H1 (cell line): Measurements from ENCODE around the gene CLTCL1. TPM values are rescaled to one million over a fixed set of nuclear protein-coding genes. Genes with fewer than 3 reads are reported as not detected.

Experiments used
- CTCF ChIA-PET: fragments of 300-600 bp; sonication (Branson Sonifier 250); formaldehyde crosslinking; loops from one replicate; lab custom pipeline; 2021; ENCODE audit not compliant: partially characterized antibody; lab: Charles Lee
- POLR2A ChIA-PET: fragments of 300-600 bp; sonication (Branson Sonifier 250); formaldehyde crosslinking; loops from one replicate; lab custom pipeline; 2021; ENCODE audit warnings: inconsistent platforms; ENCODE audit not compliant: partially characterized antibody; lab: Charles Lee
- DNase-seq, 2 experiments: peaks; one replicate each; pipeline versions ENCODE4 v3.0.0 to v3.0.0-alpha.2; 2010 to 2022; ENCODE audit warnings: low spot score in 2 of 2, low read depth in 1 of 2, mixed read lengths in 1 of 2
- FAIRE-seq: peaks from 2 replicates; lab custom pipeline; 2011; peaks lifted over from hg19 to GRCh38; lab: Jason Lieb, UNC
- H2AFZ ChIP-seq: 2 replicates; pipeline ENCODE4 v1.8.1; 2012; ENCODE audit warnings: low read length, inconsistent platforms
- H2AK5ac ChIP-seq: 2 replicates; pipeline ENCODE4 v1.6.1; 2013; ENCODE audit warnings: low read depth, low read length
- H2BK120ac ChIP-seq: replicated peaks from 2 replicates; pipeline ENCODE3; 2013; ENCODE audit warnings: low read depth, low read length, inconsistent platforms
- H2BK12ac ChIP-seq: 2 replicates; pipeline ENCODE4 v1.6.1; 2013; ENCODE audit warnings: low read depth, low read length
- H2BK15ac ChIP-seq: 2 replicates; pipeline ENCODE4 v1.6.1; 2013; ENCODE audit warnings: low read length
- H2BK20ac ChIP-seq: 2 replicates; pipeline ENCODE4 v1.6.1; 2013; ENCODE audit warnings: low read length
- H2BK5ac ChIP-seq: 2 replicates; pipeline ENCODE4 v1.6.1; 2013; ENCODE audit warnings: low read depth, low read length
- H3K14ac ChIP-seq: 2 replicates; pipeline ENCODE4 v1.6.1; 2013; ENCODE audit warnings: inconsistent platforms; ENCODE audit not compliant: insufficient read length
- H3K18ac ChIP-seq: 2 replicates; pipeline ENCODE4 v1.6.1; 2013; ENCODE audit warnings: low read length; ENCODE audit errors: extremely low read depth
- H3K23ac ChIP-seq: 2 replicates; pipeline ENCODE4 v1.6.1; 2013; ENCODE audit warnings: inconsistent platforms; ENCODE audit not compliant: insufficient read length
- H3K23me2 ChIP-seq: 2 replicates; pipeline ENCODE4 v1.6.1; 2013; ENCODE audit warnings: low read depth, low read length
- H3K27ac ChIP-seq: 2 replicates; pipeline ENCODE4 v1.6.1; 2011; ENCODE audit warnings: low read depth, low read length, inconsistent platforms
- H3K27me3 ChIP-seq, 4 experiments: replicated peaks in 1 of 4; 1 replicate in 1 of 4; 2 replicates in 3 of 4; pipeline versions ENCODE4 v1.6.1 to v1.8.1; 2011 to 2013; ENCODE audit warnings: low read length in 3 of 4, mild to moderate bottlenecking in 3 of 4, inconsistent platforms in 2 of 4, mixed read lengths in 2 of 4, moderate library complexity in 1 of 4; ENCODE audit not compliant: control insufficient read depth in 3 of 4, insufficient read depth in 3 of 4; ENCODE audit errors: extremely low read depth in 1 of 4
- H3K36me3 ChIP-seq, 4 experiments: 2 replicates each; pipeline versions ENCODE4 v1.6.1 to v1.8.1; 2011 to 2013; ENCODE audit warnings: mild to moderate bottlenecking in 4 of 4, low read length in 3 of 4, moderate library complexity in 2 of 4, control low read depth in 1 of 4, inconsistent platforms in 1 of 4; ENCODE audit not compliant: insufficient read depth in 4 of 4, control insufficient read depth in 2 of 4
- H3K4ac ChIP-seq: replicated peaks from 2 replicates; pipeline ENCODE3; 2013; ENCODE audit warnings: low read length, low read depth, mixed read lengths, inconsistent platforms; ENCODE audit not compliant: insufficient read length
- H3K4me1 ChIP-seq, 4 experiments: replicated peaks in 1 of 4; 1 replicate in 1 of 4; 2 replicates in 3 of 4; pipeline versions ENCODE4 v1.6.1 to v1.8.1; 2011 to 2013; ENCODE audit warnings: low read length in 3 of 4, inconsistent platforms in 2 of 4, mixed read lengths in 1 of 4; ENCODE audit not compliant: insufficient read depth in 4 of 4, control insufficient read depth in 3 of 4
- H3K4me2 ChIP-seq, 2 experiments: 2 replicates each; pipeline versions ENCODE4 v1.6.1 to v1.8.1; 2011 to 2013; ENCODE audit warnings: low read depth in 2 of 2, low read length in 2 of 2, control low read depth in 1 of 2, inconsistent platforms in 1 of 2, mild to moderate bottlenecking in 1 of 2; ENCODE audit not compliant: insufficient read depth in 1 of 2
- H3K4me3 ChIP-seq, 4 experiments: fragments of 200-600, 300-600 bp in 1 of 4; sonication (generic), shearing (Covaris generic), sonication (Bioruptor Twin) in 1 of 4; 2 replicates each; pipeline versions ENCODE4 v1.5.1 to v1.8.1; 2011 to 2016; ENCODE audit warnings: low read length in 4 of 4, low read depth in 3 of 4, control low read depth in 2 of 4, inconsistent platforms in 2 of 4, mild to moderate bottlenecking in 2 of 4, mixed read lengths in 1 of 4, moderate library complexity in 1 of 4; ENCODE audit not compliant: insufficient read depth in 2 of 4; ENCODE audit errors: extremely low read depth in 1 of 4
- H3K56ac ChIP-seq: replicated peaks from 2 replicates; pipeline ENCODE3; 2013; ENCODE audit warnings: low read depth, mild to moderate bottlenecking, mixed read lengths, low read length, inconsistent platforms; ENCODE audit not compliant: insufficient read length
- H3K79me1 ChIP-seq: 2 replicates; pipeline ENCODE4 v1.6.1; 2013; ENCODE audit warnings: low read depth, low read length, control low read depth
- H3K79me2 ChIP-seq, 2 experiments: 2 replicates each; pipeline versions ENCODE4 v1.6.1 to v1.8.1; 2012 to 2013; ENCODE audit warnings: low read length in 2 of 2, mild to moderate bottlenecking in 2 of 2, inconsistent platforms in 1 of 2; ENCODE audit not compliant: insufficient read depth in 2 of 2, control insufficient read depth in 1 of 2
- H3K9ac ChIP-seq, 4 experiments: replicated peaks in 1 of 4; 1 replicate in 1 of 4; 2 replicates in 3 of 4; pipeline versions ENCODE4 v1.6.1 to v1.8.1; 2011 to 2013; ENCODE audit warnings: low read depth in 3 of 4, low read length in 3 of 4, control low read depth in 2 of 4, mild to moderate bottlenecking in 2 of 4, moderate library complexity in 2 of 4, inconsistent platforms in 1 of 4; ENCODE audit errors: extremely low read depth in 1 of 4
- H3K9me3 ChIP-seq, 2 experiments: 2 replicates each; pipeline versions ENCODE4 v1.6.1 to v1.8.1; 2012 to 2013; ENCODE audit warnings: mild to moderate bottlenecking in 2 of 2, moderate library complexity in 2 of 2, control low read depth in 1 of 2, inconsistent platforms in 1 of 2, low read depth in 1 of 2, low read length in 1 of 2, mixed read lengths in 1 of 2; ENCODE audit not compliant: insufficient read depth in 2 of 2
- H4K20me1 ChIP-seq, 2 experiments: replicated peaks in 1 of 2; 2 replicates each; pipeline versions ENCODE3 to v1.8.1; 2011 to 2013; ENCODE audit warnings: inconsistent platforms in 2 of 2, low read length in 2 of 2, mild to moderate bottlenecking in 1 of 2; ENCODE audit not compliant: insufficient read depth in 2 of 2, control insufficient read depth in 1 of 2
- H4K5ac ChIP-seq: 2 replicates; pipeline ENCODE4 v1.6.1; 2013; ENCODE audit warnings: low read length, low read depth, mixed read lengths, inconsistent platforms; ENCODE audit not compliant: insufficient read length
- H4K8ac ChIP-seq: 2 replicates; pipeline ENCODE4 v1.8.0; 2013; ENCODE audit warnings: mild to moderate bottlenecking, moderate library complexity, low read length, inconsistent platforms; ENCODE audit not compliant: insufficient read depth; ENCODE audit errors: extremely low read depth
- H4K91ac ChIP-seq: replicated peaks from 2 replicates; pipeline ENCODE3; 2013; ENCODE audit warnings: low read length, mixed read lengths, inconsistent platforms; ENCODE audit not compliant: insufficient read length
- JUN ChIP-seq: IDR thresholded peaks from 2 replicates; pipeline ENCODE4 v1.6.1; 2011; ENCODE audit warnings: low read depth, mild to moderate bottlenecking, improper control_type of control experiment, low read length
- polyA plus RNA-seq, 7 experiments: library from polyadenylated mRNA; depleted of rRNA in 3 of 7; stranded (reverse) in 5 of 7; unstranded in 2 of 7; fragments of >200 nt in 5 of 7; fragments of 200-250 nt in 2 of 7; gene quantifications; 1 replicate in 5 of 7; 2 replicates in 1 of 7; 4 replicates in 1 of 7; pipeline versions ENCODE4 v1.2.1 to v1.2.3, GENCODE V29; 2011 to 2013; ENCODE audit warnings: missing spikeins in 2 of 7, mixed read lengths in 2 of 7
- total RNA-seq: library from RNA; stranded (reverse); fragmentation: NEBNext Ultra II Directional; extraction: Animal tissue kit (Norgen Biotek cat#: 25700); gene quantifications from 2 replicates; pipeline ENCODE4 v1.2.1, GENCODE V29; 2021

Gene CLTCL1
- total and polyA plus RNA-seq, 2 of the 8 experiments (the other 6 are each of a cell fraction or from before 2014, with no cell fraction given), result 12.4 to 17.0 TPM

- Histone ChIP-seq H3K56ac (no peak overlapping the region), H3K14ac (no peak overlapping the region), H3K79me1 (no peaks in the 10 kb centered on the region), H3K79me2 (no peaks in the 10 kb centered on the region), H3K27ac (no peak overlapping the region), H2AK5ac (no peak overlapping the region), H3K18ac (no peak overlapping the region), H4K20me1 (no peaks in the 10 kb centered on the region), H2BK20ac (no peak overlapping the region), H3K9ac (no peak overlapping the region), H4K91ac (no peak overlapping the region), H2BK120ac (no peak overlapping the region), H2BK15ac (no peak overlapping the region), H2AFZ (no peak overlapping the region), H4K5ac (no peak overlapping the region), H3K4ac (no peak overlapping the region), H3K27me3 (no peaks in the 10 kb centered on the region), H3K9me3 (peaks cover 25 to 26% of the 10 kb centered on the region in 2 experiments), H3K23ac (no peak overlapping the region), H3K4me2 (no peak overlapping the region), H3K36me3 (no peaks in the 10 kb centered on the region), H2BK5ac (no peak overlapping the region), H4K8ac (no peak overlapping the region), H3K23me2 (no peaks in the 10 kb centered on the region; the same call in 1 of the 2 replicates), H2BK12ac (no peak overlapping the region), H3K4me3 (no peak overlapping the region), H3K4me1 (no peaks in the 10 kb centered on the region)
- DNase-seq (no peak), FAIRE-seq (no peak)
- no peak for TF ChIP-seq JUN
- ChIA-PET POLR2A (no interaction called here), CTCF (interaction anchor here (2.6 kb wide), 1 partner anchor 17 kb away, joined by 9 read pairs; no protein-coding TSS in a partner anchor)
Observed at GRCh38 chr22:19317865-19318264, 26.3 kb upstream of the CLTCL1 start.
